ENCODE measurements around the gene AKR1C1. TPM values are rescaled to one million over a fixed set of nuclear protein-coding genes. Genes with fewer than 3 reads are reported as not detected.
"Not testable (repeated sequence)": the region's sequence is repeated elsewhere in the genome, so short reads cannot be mapped to it uniquely, and the experiment has no call there.

AKR1C1 gene
- 0.51 TPM for polyA plus RNA-seq (2012; ENCODE audit: missing spikeins)

DNA sequence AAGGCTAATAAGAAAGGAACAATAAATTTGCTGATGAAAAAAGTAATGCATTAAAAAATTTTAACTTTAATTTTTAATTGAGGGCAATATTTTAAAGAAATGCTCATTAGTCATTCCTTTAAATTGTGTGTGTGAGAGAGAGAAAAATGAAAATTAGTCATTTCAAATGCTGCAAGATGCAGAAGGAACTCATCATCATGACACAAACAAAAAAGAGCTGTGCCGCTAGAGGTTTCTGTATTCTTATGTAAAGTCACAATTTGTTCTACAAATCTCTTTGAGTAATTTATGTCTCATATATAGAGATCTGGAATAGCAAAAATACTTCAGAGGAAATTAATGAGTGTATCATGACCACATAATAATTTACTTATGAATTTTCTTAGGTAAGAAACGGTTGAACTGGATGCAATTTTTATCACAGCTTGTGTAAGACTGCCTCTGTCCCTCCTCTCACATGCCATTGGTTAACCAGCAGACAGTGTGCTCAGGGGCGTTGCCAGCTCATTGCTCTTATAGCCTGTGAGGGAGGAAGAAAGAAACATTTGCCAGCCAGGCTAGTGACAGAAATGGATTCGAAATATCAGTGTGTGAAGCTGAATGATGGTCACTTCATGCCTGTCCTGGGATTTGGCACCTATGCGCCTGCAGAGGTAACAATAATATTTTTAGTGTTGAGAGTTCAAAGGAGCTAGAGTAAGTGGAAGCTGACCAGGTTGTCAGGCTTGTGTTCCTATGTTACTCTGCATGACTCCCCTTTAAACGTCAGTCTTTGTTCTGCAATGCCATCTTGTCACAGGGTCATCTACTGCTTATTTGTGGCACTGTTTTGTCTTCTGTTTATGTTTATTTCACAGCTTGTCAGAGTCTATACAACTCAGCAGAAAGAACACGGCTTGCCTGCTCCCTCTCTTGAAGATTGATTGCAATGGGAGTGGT is at the start of gene AKR1C1:
Gene AKR1C1 (plus strand): TSS at position 540 of the 939 bp plus-strand sequence. CDS start 30 bp downstream, at position 570.
- DNase-seq (ENCODE audit: insufficient read length), result not testable (repeated sequence)

GRCh38 chr10:4914213-4914850 is 48.9 kb upstream of the AKR1C1 start:
- FAIRE-seq (no peak), DNase-seq (ENCODE audit: insufficient read length) (no peak)
- TF ChIP-seq TAF1 (IDR thresholded peaks at IDR 0.05; ENCODE audit: borderline replicate concordance, low read depth, low read length) (no peak), POLR2AphosphoS5 (IDR thresholded peaks at IDR 0.05; ENCODE audit: low read depth, low read length) (no peak), POLR2A (IDR thresholded peaks at IDR 0.05; ENCODE audit: low read depth, low read length) (no peak)

More for the DNA sequence above, at the start of gene AKR1C1:
- not testable (repeated sequence) for FAIRE-seq

GRCh38 chr10:4916086-4916716 is 47.0 kb upstream of the AKR1C1 start:
- FAIRE-seq, result no peak
- no peak for DNase-seq (ENCODE audit: insufficient read length)
- TF ChIP-seq POLR2AphosphoS5 (IDR thresholded peaks at IDR 0.05; ENCODE audit: low read depth, low read length), result no peak
- TF ChIP-seq POLR2A (IDR thresholded peaks at IDR 0.05; ENCODE audit: low read depth, low read length), result no peak
- TF ChIP-seq TAF1 (IDR thresholded peaks at IDR 0.05; ENCODE audit: borderline replicate concordance, low read depth, low read length), result no peak

GRCh38 chr10:4918236-4918635 is 45.0 kb upstream of the AKR1C1 start:
- FAIRE-seq (no peak), DNase-seq (ENCODE audit: insufficient read length) (no peak)
- TF ChIP-seq POLR2AphosphoS5 (IDR thresholded peaks at IDR 0.05; ENCODE audit: low read depth, low read length), result no peak
- TF ChIP-seq TAF1 (IDR thresholded peaks at IDR 0.05; ENCODE audit: borderline replicate concordance, low read depth, low read length), result no peak
- no peak for TF ChIP-seq POLR2A (IDR thresholded peaks at IDR 0.05; ENCODE audit: low read depth, low read length)

GRCh38 chr10:4924482-4924881 is 38.7 kb upstream of the AKR1C1 start:
- not testable (repeated sequence) for FAIRE-seq

DNA sequence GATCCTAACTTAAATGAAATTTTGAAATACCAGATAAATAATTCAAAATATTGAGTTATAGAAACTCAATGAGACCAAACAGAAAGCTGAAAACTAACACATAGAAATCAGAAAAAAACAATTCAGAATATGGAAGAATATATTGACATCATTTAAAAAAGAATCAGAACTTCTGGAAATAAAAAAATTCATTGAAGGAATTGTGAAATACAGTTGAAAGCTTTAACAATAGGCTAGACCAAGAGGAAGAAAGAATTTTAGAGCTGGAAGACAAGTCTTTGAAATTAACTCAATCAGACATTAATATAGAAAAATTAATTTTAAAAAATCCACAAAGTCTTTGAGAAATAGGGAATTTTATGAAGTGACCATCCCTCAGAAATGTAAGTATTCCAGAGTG is 36.8 kb upstream of the AKR1C1 start:
- DNase-seq (ENCODE audit: insufficient read length), result no peak
- TF ChIP-seq POLR2AphosphoS5 (IDR thresholded peaks at IDR 0.05; ENCODE audit: low read depth, low read length), result no peak
- no peak for TF ChIP-seq POLR2A (IDR thresholded peaks at IDR 0.05; ENCODE audit: low read depth, low read length)
- TF ChIP-seq TAF1 (IDR thresholded peaks at IDR 0.05; ENCODE audit: borderline replicate concordance, low read depth, low read length), result no peak
- FAIRE-seq, result no peak

More at GRCh38 chr10:4924482-4924881, 38.7 kb upstream of the AKR1C1 start:
- DNase-seq (ENCODE audit: insufficient read length), result not testable (repeated sequence)

- TF ChIP-seq POLR2A (IDR thresholded peaks at IDR 0.05; ENCODE audit: low read depth, low read length), result no peak
- TF ChIP-seq POLR2AphosphoS5 (IDR thresholded peaks at IDR 0.05; ENCODE audit: low read depth, low read length), result no peak
- no peak for TF ChIP-seq TAF1 (IDR thresholded peaks at IDR 0.05; ENCODE audit: borderline replicate concordance, low read depth, low read length)
- FAIRE-seq (no peak), DNase-seq (ENCODE audit: insufficient read length) (no peak)
Observed at GRCh38 chr10:4931587-4931986, 31.6 kb upstream of the AKR1C1 start.

GRCh38 chr10:4934391-4934987 is 28.7 kb upstream of the AKR1C1 start:
- no peak for TF ChIP-seq POLR2AphosphoS5 (IDR thresholded peaks at IDR 0.05; ENCODE audit: low read depth, low read length)
- TF ChIP-seq TAF1 (IDR thresholded peaks at IDR 0.05; ENCODE audit: borderline replicate concordance, low read depth, low read length), result no peak
- TF ChIP-seq POLR2A (IDR thresholded peaks at IDR 0.05; ENCODE audit: low read depth, low read length), result no peak
- no peak for DNase-seq (ENCODE audit: insufficient read length)
- no peak for FAIRE-seq

- DNase-seq (ENCODE audit: insufficient read length) (no peak), FAIRE-seq (no peak)
- TF ChIP-seq POLR2AphosphoS5 (IDR thresholded peaks at IDR 0.05; ENCODE audit: low read depth, low read length) (no peak), POLR2A (IDR thresholded peaks at IDR 0.05; ENCODE audit: low read depth, low read length) (no peak), TAF1 (IDR thresholded peaks at IDR 0.05; ENCODE audit: borderline replicate concordance, low read depth, low read length) (no peak)
Observed at GRCh38 chr10:4937346-4937745, 25.9 kb upstream of the AKR1C1 start.

GRCh38 chr10:4939224-4940072 is 23.8 kb upstream of the AKR1C1 start:
- DNase-seq (ENCODE audit: insufficient read length), result no peak
- no peak for FAIRE-seq
- TF ChIP-seq POLR2A (IDR thresholded peaks at IDR 0.05; ENCODE audit: low read depth, low read length) (no peak), TAF1 (IDR thresholded peaks at IDR 0.05; ENCODE audit: borderline replicate concordance, low read depth, low read length) (no peak), POLR2AphosphoS5 (IDR thresholded peaks at IDR 0.05; ENCODE audit: low read depth, low read length) (no peak)

DNA sequence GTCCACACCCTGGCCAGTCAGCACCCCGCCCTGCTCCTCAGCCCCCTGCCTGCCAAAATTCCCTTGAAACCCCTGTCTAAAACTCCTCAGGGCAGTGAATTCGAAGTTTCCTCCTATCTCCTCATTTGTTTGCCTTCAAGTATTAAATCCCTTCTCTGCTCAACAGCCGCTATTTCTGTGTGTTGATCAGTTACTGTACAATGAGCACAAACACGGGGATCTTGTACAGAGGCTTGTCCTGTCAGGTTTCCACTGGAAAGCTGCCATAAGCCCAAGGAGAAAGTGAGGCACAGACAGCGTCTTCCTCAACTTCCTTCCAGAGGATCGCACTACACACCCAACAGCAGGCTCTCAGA is 23.2 kb upstream of the AKR1C1 start:
- FAIRE-seq; DNase-seq (ENCODE audit: insufficient read length): not testable (repeated sequence)

DNA sequence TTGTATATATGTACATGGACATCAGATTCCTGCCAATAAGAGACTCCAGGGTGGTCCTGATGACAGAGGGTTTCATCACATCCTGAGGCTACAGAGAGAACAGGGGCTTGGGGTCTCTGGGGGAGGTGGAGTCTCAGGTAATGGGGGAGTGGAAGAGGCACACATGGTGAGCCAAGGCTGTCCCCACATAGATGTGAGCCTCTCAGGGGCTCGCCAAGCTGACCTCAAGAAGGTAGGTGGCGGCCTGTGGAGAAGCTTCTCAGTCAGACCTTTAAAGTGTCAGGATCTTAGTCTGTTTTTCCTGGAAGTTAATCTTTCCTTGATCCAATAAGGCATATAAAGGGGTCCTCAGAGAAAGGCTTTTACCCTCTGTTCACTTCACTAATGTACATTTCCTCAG is 22.3 kb upstream of the AKR1C1 start:
- DNase-seq (ENCODE audit: insufficient read length); FAIRE-seq: not testable (repeated sequence)

Data from GM12892 (cell line).